ENCODE results near the gene ARRB2.

GRCh38 chr17:4742629-4743028 lies 32.2 kb downstream of the ARRB2 start:
- TF ChIP-seq EZH2phosphoT487 (IDR thresholded peaks at IDR 0.05; ENCODE audit: insufficient read depth, low read depth) (no peak), EZH2 (IDR thresholded peaks at IDR 0.05; ENCODE audit: insufficient read depth, poor library complexity, severe bottlenecking) (no peak)
